ENCODE data around the gene DGUOK. TPM values are rescaled to one million over a fixed set of nuclear protein-coding genes. Genes with fewer than 3 reads are reported as not detected.
A peak's percentile ranks its signal among the peaks of the same experiment; 100 is the strongest.
"Not testable (repeated sequence)": the region's sequence is repeated elsewhere in the genome, so short reads cannot be mapped to it uniquely, and the experiment has no call there.

Gene DGUOK
- total and polyA plus RNA-seq, 2 donors, result 73.7 to 157 TPM

DNA sequence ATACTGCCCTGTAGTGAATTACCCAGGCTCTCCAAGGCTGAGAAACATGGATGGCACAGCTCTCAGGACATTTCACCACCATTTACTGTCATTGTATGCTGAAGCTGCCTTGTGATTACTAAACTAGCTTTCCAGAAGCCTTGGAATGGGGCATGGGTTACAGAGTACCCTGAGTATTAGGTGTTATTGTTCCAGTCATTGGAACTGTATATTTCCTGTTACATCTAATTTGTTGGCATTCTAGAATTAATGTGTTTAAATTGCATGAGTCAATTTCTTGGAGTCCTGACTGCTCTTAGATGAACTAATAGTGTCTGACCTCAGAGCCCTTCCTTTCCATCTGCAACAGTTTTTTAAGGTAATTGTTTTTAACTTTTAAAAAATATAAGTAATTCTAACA is 9.0 kb downstream of the DGUOK start:
- Histone ChIP-seq H3K27ac (ENCODE audit: low read depth in 1 of 2, low read length in 1 of 2) (no peak overlapping the region), H3K4me1 (ENCODE audit: control insufficient read depth in 2 of 2, insufficient read depth in 2 of 2, low read length in 2 of 2) (peaks cover 3 to 6% of the 10 kb centered on the region in 2 donors), H3K9me3 (ENCODE audit: control insufficient read depth in 2 of 2, insufficient read depth in 1 of 2, low read length in 1 of 2) (no peaks in the 10 kb centered on the region), H3K4me3 (ENCODE audit: low read length in 2 of 2) (no peak overlapping the region), H3K36me3 (ENCODE audit: control insufficient read depth in 2 of 2, insufficient read depth in 2 of 2, low read length in 1 of 2) (peaks cover 6 to 60% of the 10 kb centered on the region in 2 donors), H3K27me3 (ENCODE audit: control insufficient read depth in 2 of 2, insufficient read depth in 1 of 2, low read length in 1 of 2) (no peaks in the 10 kb centered on the region)
- no peak for DNase-seq (ENCODE audit: low read depth in 6 of 9, low spot score in 9 of 9)

DNA sequence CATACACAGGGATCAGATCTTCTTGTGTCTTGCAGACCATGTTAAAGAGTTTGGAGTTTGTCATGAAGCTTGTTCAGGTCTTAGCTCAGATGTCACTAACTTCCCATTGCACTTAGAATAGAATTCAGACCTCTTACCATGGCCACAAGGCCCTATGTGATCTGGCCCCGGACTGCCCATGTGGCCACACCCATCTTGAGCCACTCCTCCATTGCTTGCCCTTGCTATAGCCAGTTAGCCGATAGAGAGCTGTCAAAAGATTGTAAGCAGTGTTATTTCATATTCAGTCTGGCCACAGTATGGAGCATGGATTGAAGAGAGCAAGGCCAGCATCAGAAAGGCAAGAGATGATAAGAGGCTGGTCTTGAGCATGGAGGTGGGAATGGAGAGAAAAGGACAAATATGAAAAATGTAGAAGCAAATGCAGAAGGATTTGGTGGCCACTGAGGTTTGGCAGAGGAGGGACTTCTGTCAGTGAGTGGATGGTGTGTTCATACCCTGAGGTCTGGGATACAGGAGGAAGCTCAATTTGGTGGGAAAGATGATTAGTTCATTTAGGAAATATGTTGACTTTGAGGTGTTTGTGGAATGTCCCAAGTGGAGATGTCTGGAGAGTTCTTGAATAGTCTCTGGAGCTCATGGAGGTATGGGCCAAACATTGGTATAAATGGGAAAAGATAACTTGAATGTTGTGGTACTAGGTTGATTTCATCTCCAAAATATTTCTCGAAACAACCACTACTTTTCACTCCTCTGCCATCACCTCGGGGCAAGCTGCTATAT is 10.6 kb downstream of the DGUOK start:
- peaks cover 8 to 55% of the 10 kb centered on the region in 2 donors for H3K36me3 ChIP-seq (ENCODE audit: control insufficient read depth in 2 of 2, insufficient read depth in 2 of 2, low read length in 1 of 2)
- WGBS, result 96% methylated on average over 4 of the region's 4 CpGs
- H3K27ac ChIP-seq (ENCODE audit: low read depth in 1 of 2, low read length in 1 of 2), result no peak overlapping the region

DNA sequence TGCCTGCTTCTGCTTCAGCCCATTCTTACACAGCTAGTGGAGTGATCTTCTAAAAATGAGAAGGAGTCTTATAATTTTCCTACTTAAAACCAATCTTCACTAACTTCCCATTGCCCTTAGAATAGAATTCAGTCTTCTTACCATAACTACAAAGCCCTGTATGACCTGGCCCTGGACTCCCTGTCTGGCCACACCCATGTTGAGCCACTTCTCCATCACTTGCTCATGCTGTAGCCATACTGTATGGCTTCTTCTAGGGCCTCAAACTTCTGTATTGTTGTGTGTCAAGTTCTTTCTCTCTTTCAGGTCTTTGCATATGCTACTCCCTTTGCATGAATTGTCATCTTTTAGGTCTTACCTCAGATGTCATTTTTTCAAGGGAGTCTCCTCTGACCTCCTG is 11.2 kb downstream of the DGUOK start:
- DNase-seq (ENCODE audit: low read depth in 6 of 9, low spot score in 9 of 9), result no peak
- no peak overlapping the region for H3K27ac ChIP-seq (ENCODE audit: low read depth in 1 of 2, low read length in 1 of 2)
- H3K4me3 ChIP-seq (ENCODE audit: low read length in 2 of 2), result no peak overlapping the region
- H3K36me3 ChIP-seq (ENCODE audit: control insufficient read depth in 2 of 2, insufficient read depth in 2 of 2, low read length in 1 of 2), result peaks cover 8 to 48% of the 10 kb centered on the region in 2 donors
- H3K27me3 ChIP-seq (ENCODE audit: control insufficient read depth in 2 of 2, insufficient read depth in 1 of 2, low read length in 1 of 2), result no peaks in the 10 kb centered on the region
- H3K4me1 ChIP-seq (ENCODE audit: control insufficient read depth in 2 of 2, insufficient read depth in 2 of 2, low read length in 2 of 2), result peaks cover 3 to 6% of the 10 kb centered on the region in 2 donors
- H3K9me3 ChIP-seq (ENCODE audit: control insufficient read depth in 2 of 2, insufficient read depth in 1 of 2, low read length in 1 of 2), result no peaks in the 10 kb centered on the region

More for the DNA sequence above, 10.6 kb downstream of the DGUOK start:
- Histone ChIP-seq H3K9me3 (ENCODE audit: control insufficient read depth in 2 of 2, insufficient read depth in 1 of 2, low read length in 1 of 2) (no peaks in the 10 kb centered on the region), H3K27me3 (ENCODE audit: control insufficient read depth in 2 of 2, insufficient read depth in 1 of 2, low read length in 1 of 2) (no peaks in the 10 kb centered on the region), H3K4me1 (ENCODE audit: control insufficient read depth in 2 of 2, insufficient read depth in 2 of 2, low read length in 2 of 2) (peaks cover 3 to 6% of the 10 kb centered on the region in 2 donors), H3K4me3 (ENCODE audit: low read length in 2 of 2) (no peak overlapping the region)
- no peak for DNase-seq (ENCODE audit: low read depth in 6 of 9, low spot score in 9 of 9)

DNA sequence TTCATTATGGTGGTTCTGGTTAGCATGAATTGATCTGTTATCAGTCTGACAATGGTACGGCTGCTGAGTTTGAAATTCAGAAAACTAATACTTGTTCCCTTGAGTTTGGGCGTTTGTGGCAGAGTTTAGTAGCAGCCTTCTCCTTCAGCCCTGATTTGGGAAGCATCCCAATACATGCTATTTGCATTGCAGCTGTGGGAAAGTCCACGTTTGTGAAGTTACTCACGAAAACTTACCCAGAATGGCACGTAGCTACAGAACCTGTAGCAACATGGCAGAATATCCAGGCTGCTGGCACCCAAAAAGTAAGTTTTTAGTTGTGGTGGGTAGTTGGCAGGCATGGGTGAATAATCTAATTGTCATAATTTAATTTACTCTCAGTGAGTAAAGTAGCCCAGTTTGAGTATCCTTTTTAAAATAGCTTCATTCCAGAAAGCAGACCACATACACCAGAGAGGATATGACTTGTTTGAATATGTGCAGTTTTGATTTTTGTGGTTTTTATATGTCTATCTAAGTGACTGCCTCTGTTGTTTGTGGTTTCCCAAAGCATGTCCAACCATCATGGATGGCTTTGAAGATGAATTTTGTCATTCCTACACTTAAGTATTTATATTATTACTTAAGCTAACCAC is 12.2 kb downstream of the DGUOK start:
- 96% methylated on average over 5 of the region's 5 CpGs for WGBS
- Histone ChIP-seq H3K36me3 (ENCODE audit: control insufficient read depth in 2 of 2, insufficient read depth in 2 of 2, low read length in 1 of 2) (peaks cover 5 to 46% of the 10 kb centered on the region in 2 donors), H3K4me1 (ENCODE audit: control insufficient read depth in 2 of 2, insufficient read depth in 2 of 2, low read length in 2 of 2) (peaks cover 3 to 6% of the 10 kb centered on the region in 2 donors), H3K27me3 (ENCODE audit: control insufficient read depth in 2 of 2, insufficient read depth in 1 of 2, low read length in 1 of 2) (no peaks in the 10 kb centered on the region), H3K27ac (ENCODE audit: low read depth in 1 of 2, low read length in 1 of 2) (no peak overlapping the region), H3K9me3 (ENCODE audit: control insufficient read depth in 2 of 2, insufficient read depth in 1 of 2, low read length in 1 of 2) (no peaks in the 10 kb centered on the region), H3K4me3 (ENCODE audit: low read length in 2 of 2) (no peak overlapping the region)
- no peak for DNase-seq (ENCODE audit: low read depth in 6 of 9, low spot score in 9 of 9)

DNA sequence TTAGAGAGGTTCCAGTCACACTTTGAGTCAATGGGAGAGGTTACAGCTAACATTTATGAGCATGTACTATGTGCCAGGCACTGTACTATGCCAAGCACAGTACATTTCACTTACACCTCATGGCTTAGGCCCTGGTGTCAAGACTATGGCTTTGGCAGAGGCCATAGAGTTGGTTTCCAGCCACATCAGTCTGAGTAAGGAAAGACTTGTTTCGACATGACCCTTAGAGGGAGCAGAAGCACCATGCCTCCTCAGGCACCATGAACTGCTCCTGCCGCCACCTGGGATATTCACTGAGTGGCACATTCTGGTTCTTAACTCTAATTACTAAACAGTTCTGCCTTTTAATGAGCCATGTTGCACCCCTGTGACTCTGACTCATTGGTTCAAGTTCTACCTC is 12.7 kb downstream of the DGUOK start:
- Histone ChIP-seq H3K36me3 (ENCODE audit: control insufficient read depth in 2 of 2, insufficient read depth in 2 of 2, low read length in 1 of 2) (peaks cover 5 to 52% of the 10 kb centered on the region in 2 donors), H3K4me3 (ENCODE audit: low read length in 2 of 2) (no peak overlapping the region), H3K9me3 (ENCODE audit: control insufficient read depth in 2 of 2, insufficient read depth in 1 of 2, low read length in 1 of 2) (no peaks in the 10 kb centered on the region), H3K27ac (ENCODE audit: low read depth in 1 of 2, low read length in 1 of 2) (no peak overlapping the region), H3K27me3 (ENCODE audit: control insufficient read depth in 2 of 2, insufficient read depth in 1 of 2, low read length in 1 of 2) (no peaks in the 10 kb centered on the region), H3K4me1 (ENCODE audit: control insufficient read depth in 2 of 2, insufficient read depth in 2 of 2, low read length in 2 of 2) (peaks cover 3 to 6% of the 10 kb centered on the region in 2 donors)
- 83% methylated on average over 2 of the region's 2 CpGs for WGBS
- peak in 1 of 9 donors; percentile 29 for DNase-seq (ENCODE audit: low read depth in 6 of 9, low spot score in 9 of 9)

DNA sequence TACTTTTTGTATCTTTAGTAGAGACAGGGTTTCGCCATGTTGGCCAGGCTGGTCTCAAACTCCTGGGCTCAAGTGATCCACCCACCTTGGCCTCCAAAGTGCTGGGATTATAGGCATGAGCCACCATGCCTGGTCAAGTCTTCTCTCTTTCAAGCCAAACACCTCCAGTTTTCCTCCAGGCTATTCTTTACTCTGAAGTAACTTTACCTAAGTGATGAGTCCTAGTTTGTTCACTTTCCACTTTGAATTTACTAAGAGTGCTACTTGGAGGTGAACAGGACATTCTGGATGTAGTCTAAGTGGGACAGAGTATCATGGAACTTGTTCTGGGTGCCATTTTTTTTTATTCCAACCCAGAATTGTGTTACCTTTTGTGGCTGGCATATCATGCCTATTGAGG is 13.4 kb downstream of the DGUOK start:
- H3K4me3 ChIP-seq (ENCODE audit: low read length in 2 of 2); H3K4me1 ChIP-seq (ENCODE audit: control insufficient read depth in 2 of 2, insufficient read depth in 2 of 2, low read length in 2 of 2); DNase-seq (ENCODE audit: low read depth in 6 of 9, low spot score in 9 of 9); H3K9me3 ChIP-seq (ENCODE audit: control insufficient read depth in 2 of 2, insufficient read depth in 1 of 2, low read length in 1 of 2); H3K27me3 ChIP-seq (ENCODE audit: control insufficient read depth in 2 of 2, insufficient read depth in 1 of 2, low read length in 1 of 2); H3K27ac ChIP-seq (ENCODE audit: low read depth in 1 of 2, low read length in 1 of 2): not testable (repeated sequence)
- WGBS, result 100% methylated on average over 1 of the region's 1 CpG
- H3K36me3 ChIP-seq (ENCODE audit: control insufficient read depth in 2 of 2, insufficient read depth in 2 of 2, low read length in 1 of 2), result peaks cover 10 to 57% of the 10 kb centered on the region in 2 donors

DNA sequence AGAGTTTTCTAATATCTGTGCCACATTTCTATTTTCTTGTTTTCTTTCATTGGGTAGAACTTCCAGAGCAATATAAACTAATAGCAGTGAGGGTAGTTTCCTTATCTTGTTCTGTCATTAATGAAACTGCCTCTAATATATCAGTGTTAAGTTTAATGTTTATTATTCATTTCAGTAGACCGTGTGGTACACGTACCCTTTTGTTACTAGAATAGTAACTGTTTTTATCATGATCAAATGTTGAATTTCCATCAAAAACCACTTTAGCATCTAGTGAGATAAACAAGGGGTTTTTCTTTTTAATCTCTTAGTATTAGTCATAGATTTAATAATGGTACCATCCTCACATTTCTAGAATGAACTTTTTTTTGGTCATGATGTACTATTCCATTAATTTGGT is 16.0 kb downstream of the DGUOK start:
- H3K27ac ChIP-seq (ENCODE audit: low read depth in 1 of 2, low read length in 1 of 2), result no peak overlapping the region
- peaks cover 20 to 60% of the 10 kb centered on the region in 2 donors for H3K36me3 ChIP-seq (ENCODE audit: control insufficient read depth in 2 of 2, insufficient read depth in 2 of 2, low read length in 1 of 2)
- no peaks in the 10 kb centered on the region for H3K27me3 ChIP-seq (ENCODE audit: control insufficient read depth in 2 of 2, insufficient read depth in 1 of 2, low read length in 1 of 2)
- 94% methylated on average over 2 of the region's 2 CpGs for whole genome bisulfite sequencing
- no peaks in the 10 kb centered on the region for H3K9me3 ChIP-seq (ENCODE audit: control insufficient read depth in 2 of 2, insufficient read depth in 1 of 2, low read length in 1 of 2)
- H3K4me1 ChIP-seq (ENCODE audit: control insufficient read depth in 2 of 2, insufficient read depth in 2 of 2, low read length in 2 of 2), result peaks cover 3 to 6% of the 10 kb centered on the region in 2 donors
- no peak for DNase-seq (ENCODE audit: low read depth in 6 of 9, low spot score in 9 of 9)
- no peak overlapping the region for H3K4me3 ChIP-seq (ENCODE audit: low read length in 2 of 2)

DNA sequence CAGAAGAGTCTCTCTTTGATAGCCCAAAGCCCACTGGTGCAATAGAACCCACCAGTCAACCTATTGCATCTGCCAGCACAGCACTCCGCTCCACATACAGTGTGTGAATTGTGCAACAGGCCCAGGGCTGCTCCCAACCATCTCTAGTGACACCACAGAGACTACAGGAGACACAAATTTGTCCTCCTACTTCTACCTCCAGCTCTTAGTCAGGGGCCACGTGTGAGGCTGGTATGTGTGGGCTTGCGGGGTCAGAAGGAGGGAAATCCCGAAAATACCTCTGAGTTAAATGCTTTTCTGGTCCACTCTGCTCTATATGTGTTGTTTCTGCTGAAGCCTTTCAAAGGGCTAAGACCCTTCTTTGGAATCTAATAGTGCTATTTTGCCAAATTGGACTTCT is 18.0 kb downstream of the DGUOK start:
- H3K4me1 ChIP-seq (ENCODE audit: control insufficient read depth in 2 of 2, insufficient read depth in 2 of 2, low read length in 2 of 2), result peaks cover 0 to under 1% of the 10 kb centered on the region in 2 donors
- no peaks in the 10 kb centered on the region for H3K27me3 ChIP-seq (ENCODE audit: control insufficient read depth in 2 of 2, insufficient read depth in 1 of 2, low read length in 1 of 2)
- no peak overlapping the region for H3K4me3 ChIP-seq (ENCODE audit: low read length in 2 of 2)
- 91% methylated on average over 4 of the region's 4 CpGs for WGBS
- H3K9me3 ChIP-seq (ENCODE audit: control insufficient read depth in 2 of 2, insufficient read depth in 1 of 2, low read length in 1 of 2), result no peaks in the 10 kb centered on the region
- H3K36me3 ChIP-seq (ENCODE audit: control insufficient read depth in 2 of 2, insufficient read depth in 2 of 2, low read length in 1 of 2), result peaks cover 31 to 69% of the 10 kb centered on the region in 2 donors
- no peak overlapping the region for H3K27ac ChIP-seq (ENCODE audit: low read depth in 1 of 2, low read length in 1 of 2)
- no peak for DNase-seq (ENCODE audit: low read depth in 6 of 9, low spot score in 9 of 9)

DNA sequence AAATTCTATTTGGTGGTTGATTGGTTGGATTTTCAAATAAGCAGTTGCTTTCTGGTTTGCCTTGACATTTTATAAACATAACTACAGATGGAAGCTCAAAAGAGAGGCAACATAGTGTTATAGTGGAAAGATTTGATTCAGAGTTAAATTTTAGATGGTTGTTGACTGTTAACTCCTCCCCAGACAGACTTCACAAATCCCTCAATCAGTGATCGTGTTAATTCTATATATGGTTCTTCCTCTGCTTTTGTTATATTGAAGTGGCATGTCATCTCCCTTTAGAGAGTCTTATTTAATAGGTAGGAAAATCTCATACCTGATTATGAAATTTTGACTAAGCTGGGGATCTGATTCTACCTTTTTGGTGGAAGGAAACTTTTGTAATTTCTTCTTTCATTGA is 19.5 kb downstream of the DGUOK start:
- Histone ChIP-seq H3K27ac (ENCODE audit: low read depth in 1 of 2, low read length in 1 of 2) (no peak overlapping the region), H3K4me3 (ENCODE audit: low read length in 2 of 2) (no peak overlapping the region), H3K27me3 (ENCODE audit: control insufficient read depth in 2 of 2, insufficient read depth in 1 of 2, low read length in 1 of 2) (no peaks in the 10 kb centered on the region), H3K9me3 (ENCODE audit: control insufficient read depth in 2 of 2, insufficient read depth in 1 of 2, low read length in 1 of 2) (no peaks in the 10 kb centered on the region), H3K36me3 (ENCODE audit: control insufficient read depth in 2 of 2, insufficient read depth in 2 of 2, low read length in 1 of 2) (peaks cover 35 to 74% of the 10 kb centered on the region in 2 donors), H3K4me1 (ENCODE audit: control insufficient read depth in 2 of 2, insufficient read depth in 2 of 2, low read length in 2 of 2) (no peaks in the 10 kb centered on the region)
- no peak for DNase-seq (ENCODE audit: low read depth in 6 of 9, low spot score in 9 of 9)
- WGBS, result 91% methylated on average over 1 of the region's 1 CpG

Data from thymus (tissue), 11 donors.